Vagina (tissue), 2 donors: ENCODE data around the gene SLC39A9.

ENCODE experiments used
- POLR2AphosphoS5 ChIP-seq, 2 donors: sonication (generic); formaldehyde crosslinking; IDR thresholded peaks; one replicate each; pipeline ENCODE4 v1.9.0; 2017; ENCODE audit warnings: antibody characterized with exemption in 2 of 2, mild to moderate bottlenecking in 2 of 2, low read depth in 1 of 2; ENCODE audit not compliant: insufficient read depth in 1 of 2
- TF ChIP-seq, protein P1 (sequence below), 3 experiments: fragments of 450-650 bp in 2 of 3; fragments of 200-600 bp in 1 of 3; sonication (generic) in 1 of 3; IDR thresholded peaks; one replicate each; pipeline ENCODE4 v1.5.1; 2017 to 2019; ENCODE audit warnings: antibody characterized with exemption in 3 of 3, mild to moderate bottlenecking in 2 of 3, moderate library complexity in 2 of 3

DNA sequence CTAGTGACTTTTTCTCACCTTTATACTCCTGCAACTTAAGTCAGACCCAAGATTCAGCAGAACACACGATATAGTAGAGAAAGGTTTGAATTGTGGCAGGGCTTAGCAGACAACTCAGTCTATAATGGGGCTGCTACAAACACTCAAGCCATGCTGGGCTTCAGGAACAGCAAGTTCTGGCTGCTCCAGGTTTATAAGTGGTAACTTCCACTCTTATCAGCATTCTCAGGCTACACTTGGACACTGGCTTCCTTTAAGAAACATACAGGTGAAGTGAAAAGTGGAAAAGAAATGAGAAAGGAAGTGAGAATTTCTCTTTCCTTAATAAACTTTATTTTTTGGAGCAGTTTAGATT lies 107.7 kb downstream of the SLC39A9 start:
- TF ChIP-seq POLR2AphosphoS5 (IDR thresholded peaks at IDR 0.05; ENCODE audit: insufficient read depth in 1 of 2, low read depth in 1 of 2), result no peak
- TF ChIP-seq, protein P1, sequence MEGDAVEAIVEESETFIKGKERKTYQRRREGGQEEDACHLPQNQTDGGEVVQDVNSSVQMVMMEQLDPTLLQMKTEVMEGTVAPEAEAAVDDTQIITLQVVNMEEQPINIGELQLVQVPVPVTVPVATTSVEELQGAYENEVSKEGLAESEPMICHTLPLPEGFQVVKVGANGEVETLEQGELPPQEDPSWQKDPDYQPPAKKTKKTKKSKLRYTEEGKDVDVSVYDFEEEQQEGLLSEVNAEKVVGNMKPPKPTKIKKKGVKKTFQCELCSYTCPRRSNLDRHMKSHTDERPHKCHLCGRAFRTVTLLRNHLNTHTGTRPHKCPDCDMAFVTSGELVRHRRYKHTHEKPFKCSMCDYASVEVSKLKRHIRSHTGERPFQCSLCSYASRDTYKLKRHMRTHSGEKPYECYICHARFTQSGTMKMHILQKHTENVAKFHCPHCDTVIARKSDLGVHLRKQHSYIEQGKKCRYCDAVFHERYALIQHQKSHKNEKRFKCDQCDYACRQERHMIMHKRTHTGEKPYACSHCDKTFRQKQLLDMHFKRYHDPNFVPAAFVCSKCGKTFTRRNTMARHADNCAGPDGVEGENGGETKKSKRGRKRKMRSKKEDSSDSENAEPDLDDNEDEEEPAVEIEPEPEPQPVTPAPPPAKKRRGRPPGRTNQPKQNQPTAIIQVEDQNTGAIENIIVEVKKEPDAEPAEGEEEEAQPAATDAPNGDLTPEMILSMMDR (IDR thresholded peaks at IDR 0.05), result no peak
